Progenitor cell of endocrine pancreas (in vitro differentiated cells): ENCODE data around the gene ALG9. TPM values are rescaled to one million over a fixed set of nuclear protein-coding genes. Genes with fewer than 3 reads are reported as not detected.

Source experiments
- DNase-seq: peaks from one replicate; pipeline ENCODE4 v3.0.0; 2021; ENCODE audit warnings: low spot score; ENCODE audit not compliant: unreplicated experiment
- H3K27ac Mint-ChIP-seq: 2 replicates; pipeline ENCODE4 v1.8.0; 2021; ENCODE audit warnings: mild to moderate bottlenecking, moderate library complexity, mixed read lengths
- H3K27me3 Mint-ChIP-seq: 2 replicates; pipeline ENCODE4 v1.8.0; 2021; ENCODE audit warnings: mixed read lengths
- H3K36me3 Mint-ChIP-seq: 2 replicates; pipeline ENCODE4 v1.8.0; 2022; ENCODE audit warnings: mixed read lengths; ENCODE audit not compliant: insufficient read depth
- H3K4me1 Mint-ChIP-seq: 2 replicates; pipeline ENCODE4 v1.8.0; 2021; ENCODE audit warnings: low read depth, mixed read lengths
- H3K4me3 Mint-ChIP-seq: 2 replicates; pipeline ENCODE4 v1.8.0; 2021; ENCODE audit warnings: low read depth, mild to moderate bottlenecking, moderate library complexity, mixed read lengths
- H3K9me3 Mint-ChIP-seq: 2 replicates; pipeline ENCODE4 v1.8.0; 2021; ENCODE audit warnings: low read depth, mixed read lengths
- total RNA-seq: library from RNA; stranded (reverse); gene quantifications from 2 replicates; pipeline ENCODE4 v1.2.1, GENCODE V29; 2021
- TF ChIP-seq, protein P1 (sequence below): fragments of 200-600 bp; sonication (generic); IDR thresholded peaks from one replicate; pipeline ENCODE4 v1.5.0; 2021; ENCODE audit warnings: antibody characterized with exemption, mild to moderate bottlenecking; ENCODE audit not compliant: unreplicated experiment

The ALG9 gene
- total RNA-seq, 1 donor from 2014 or later, result 45.2 TPM

DNA sequence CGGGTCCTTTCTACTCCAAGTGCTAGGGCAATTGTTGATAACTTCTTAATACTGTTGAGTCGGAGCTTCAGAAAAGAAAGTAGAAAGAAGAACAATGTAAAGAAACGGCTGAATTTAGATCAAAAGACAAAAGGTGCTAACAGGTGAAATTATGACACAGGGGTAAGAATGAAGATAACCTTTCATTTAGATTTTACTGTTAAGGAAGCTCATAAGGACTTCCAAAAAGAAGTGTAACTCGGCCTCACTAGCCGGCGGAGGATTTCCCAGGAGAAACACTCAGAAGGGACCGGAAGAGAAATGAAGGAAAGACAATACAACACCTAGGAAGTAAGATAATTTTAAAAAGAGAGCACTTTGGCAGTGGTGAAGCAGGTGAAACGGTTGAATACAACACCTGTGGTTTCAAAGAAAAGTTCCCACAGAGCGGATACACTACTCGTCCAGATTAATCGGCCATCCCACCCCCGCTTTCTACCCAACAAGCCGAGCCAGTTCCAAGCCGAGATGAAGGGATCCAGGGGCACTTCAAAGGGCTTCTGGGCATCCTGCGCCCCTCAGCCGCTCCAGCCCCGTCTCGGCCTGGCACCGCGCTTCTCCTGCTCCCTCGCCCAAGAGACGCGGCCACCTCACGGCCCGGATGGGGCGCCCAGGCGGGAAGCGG is 105.9 kb downstream of the ALG9 start:
- Mint-ChIP-seq H3K36me3 (peaks cover 21% of the 10 kb centered on the region), H3K9me3 (no peaks in the 10 kb centered on the region), H3K4me1 (peaks cover 25% of the 10 kb centered on the region), H3K27ac (peak overlapping the region; percentile 99), H3K27me3 (no peaks in the 10 kb centered on the region), H3K4me3 (peak overlapping the region; percentile 99)
- TF ChIP-seq, protein P1, sequence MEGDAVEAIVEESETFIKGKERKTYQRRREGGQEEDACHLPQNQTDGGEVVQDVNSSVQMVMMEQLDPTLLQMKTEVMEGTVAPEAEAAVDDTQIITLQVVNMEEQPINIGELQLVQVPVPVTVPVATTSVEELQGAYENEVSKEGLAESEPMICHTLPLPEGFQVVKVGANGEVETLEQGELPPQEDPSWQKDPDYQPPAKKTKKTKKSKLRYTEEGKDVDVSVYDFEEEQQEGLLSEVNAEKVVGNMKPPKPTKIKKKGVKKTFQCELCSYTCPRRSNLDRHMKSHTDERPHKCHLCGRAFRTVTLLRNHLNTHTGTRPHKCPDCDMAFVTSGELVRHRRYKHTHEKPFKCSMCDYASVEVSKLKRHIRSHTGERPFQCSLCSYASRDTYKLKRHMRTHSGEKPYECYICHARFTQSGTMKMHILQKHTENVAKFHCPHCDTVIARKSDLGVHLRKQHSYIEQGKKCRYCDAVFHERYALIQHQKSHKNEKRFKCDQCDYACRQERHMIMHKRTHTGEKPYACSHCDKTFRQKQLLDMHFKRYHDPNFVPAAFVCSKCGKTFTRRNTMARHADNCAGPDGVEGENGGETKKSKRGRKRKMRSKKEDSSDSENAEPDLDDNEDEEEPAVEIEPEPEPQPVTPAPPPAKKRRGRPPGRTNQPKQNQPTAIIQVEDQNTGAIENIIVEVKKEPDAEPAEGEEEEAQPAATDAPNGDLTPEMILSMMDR, result no peak
- no peak for DNase-seq

DNA sequence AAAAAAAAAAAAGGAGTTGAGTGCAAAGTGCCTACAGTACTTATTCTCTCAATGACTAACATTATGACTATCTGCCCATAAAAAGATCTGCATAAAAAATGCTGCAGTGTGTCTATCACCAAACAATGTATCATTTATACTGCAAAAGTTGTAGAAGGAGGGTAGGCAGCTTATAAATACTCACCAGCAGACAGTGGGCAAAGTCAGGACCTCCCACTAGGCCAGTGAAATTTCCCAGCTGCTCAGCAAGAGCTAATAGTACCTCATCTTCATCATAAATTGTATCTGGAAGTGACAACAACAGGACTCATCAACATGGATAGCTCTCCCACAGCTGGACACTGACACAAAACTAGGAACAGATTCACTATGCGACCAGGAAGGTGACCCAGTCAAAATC is 106.8 kb downstream of the ALG9 start:
- peaks cover 28% of the 10 kb centered on the region for H3K4me1 Mint-ChIP-seq
- H3K9me3 Mint-ChIP-seq, result no peaks in the 10 kb centered on the region
- TF ChIP-seq, protein P1, result no peak
- peak overlapping the region; percentile 99 for H3K4me3 Mint-ChIP-seq
- no peaks in the 10 kb centered on the region for H3K27me3 Mint-ChIP-seq
- H3K27ac Mint-ChIP-seq, result peak overlapping the region; percentile 56
- peaks cover 25% of the 10 kb centered on the region for H3K36me3 Mint-ChIP-seq
- DNase-seq, result no peak

DNA sequence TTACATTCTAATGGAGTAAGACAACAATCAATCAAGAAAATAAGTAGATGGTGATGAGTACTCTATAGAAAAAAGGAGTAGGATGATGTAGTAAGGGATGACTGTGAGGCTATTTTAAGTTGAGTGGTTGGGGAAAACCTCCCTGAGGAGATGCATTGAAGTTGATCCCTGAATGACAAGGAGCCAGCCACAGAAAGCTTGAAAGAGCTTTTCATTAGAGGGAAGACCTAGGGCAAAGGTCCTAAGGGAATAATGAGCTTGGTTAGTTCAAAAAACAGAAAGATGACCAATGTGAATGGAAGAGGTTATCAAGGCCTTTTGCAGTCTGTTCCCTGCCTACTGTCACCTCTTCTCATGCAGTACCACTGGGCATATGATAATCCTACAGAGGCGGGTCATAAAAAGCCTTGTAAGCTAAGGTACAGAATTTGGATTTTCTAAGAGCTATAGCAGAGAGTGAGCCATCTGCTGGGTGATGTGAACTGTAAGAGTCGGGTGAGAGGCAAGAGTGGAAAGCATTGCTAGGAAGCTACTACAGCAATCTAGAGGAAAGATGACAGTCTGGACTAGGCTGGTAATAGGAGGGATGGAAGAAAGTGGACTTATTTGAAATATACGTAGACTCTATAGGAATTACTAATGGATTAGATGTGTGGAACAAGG is 108.3 kb downstream of the ALG9 start:
- H3K4me1 Mint-ChIP-seq, result peaks cover 37% of the 10 kb centered on the region
- H3K4me3 Mint-ChIP-seq, result peak overlapping the region; percentile 13
- no peaks in the 10 kb centered on the region for H3K27me3 Mint-ChIP-seq
- no peak overlapping the region for H3K27ac Mint-ChIP-seq
- H3K9me3 Mint-ChIP-seq, result no peaks in the 10 kb centered on the region
- TF ChIP-seq, protein P1, result no peak
- DNase-seq, result no peak
- H3K36me3 Mint-ChIP-seq, result peaks cover 35% of the 10 kb centered on the region

DNA sequence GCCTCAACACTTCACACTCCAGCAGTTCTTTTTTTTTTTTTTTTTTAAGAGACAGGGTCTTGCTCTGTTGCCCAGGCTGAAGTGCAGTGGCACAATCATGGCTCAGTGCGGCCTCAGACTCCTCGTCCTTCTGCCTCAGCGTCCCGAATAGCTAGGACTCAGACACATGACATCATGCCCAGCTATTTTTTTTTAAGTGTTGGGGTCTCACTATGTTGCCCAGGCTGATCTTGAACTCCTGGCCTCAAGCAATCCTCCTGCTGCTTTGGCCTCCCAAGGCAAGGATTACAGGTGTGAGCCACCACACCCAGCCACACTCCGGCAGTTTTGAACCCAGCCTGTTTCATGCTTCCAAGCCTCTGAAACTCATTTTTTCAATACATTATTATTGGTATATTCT is 108.9 kb downstream of the ALG9 start:
- TF ChIP-seq, protein P1, result no peak
- no peak for DNase-seq
- Mint-ChIP-seq H3K36me3 (peaks cover 40% of the 10 kb centered on the region), H3K4me1 (peaks cover 39% of the 10 kb centered on the region), H3K27me3 (no peaks in the 10 kb centered on the region), H3K9me3 (no peaks in the 10 kb centered on the region), H3K27ac (no peak overlapping the region), H3K4me3 (no peak overlapping the region)

DNA sequence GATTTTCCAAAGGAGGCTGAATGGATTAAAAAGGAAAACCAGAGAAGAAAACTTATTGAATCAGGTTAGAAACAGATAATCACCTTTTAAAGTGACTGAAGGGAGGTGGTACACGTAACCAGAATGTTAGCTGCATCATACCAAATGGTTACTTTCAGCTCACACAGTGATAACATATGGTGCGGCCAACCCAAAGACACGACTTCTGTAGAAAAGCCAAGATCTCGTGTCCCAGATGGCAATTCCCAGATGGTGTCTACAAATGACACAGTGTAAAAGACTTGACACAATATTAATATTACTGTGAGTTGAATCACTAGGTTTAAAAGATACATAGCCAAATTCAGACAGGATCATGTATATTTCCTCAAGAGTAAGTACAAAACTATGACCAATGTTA is 110.3 kb downstream of the ALG9 start:
- TF ChIP-seq, protein P1, result no peak
- peaks cover 34% of the 10 kb centered on the region for H3K4me1 Mint-ChIP-seq
- no peaks in the 10 kb centered on the region for H3K27me3 Mint-ChIP-seq
- H3K4me3 Mint-ChIP-seq, result no peak overlapping the region
- H3K9me3 Mint-ChIP-seq, result no peaks in the 10 kb centered on the region
- no peak for DNase-seq
- peaks cover 44% of the 10 kb centered on the region for H3K36me3 Mint-ChIP-seq
- peak overlapping the region; percentile 11 for H3K27ac Mint-ChIP-seq
